Measurements from ENCODE around the gene AKAP12.
A peak's percentile ranks its signal among the peaks of the same experiment; 100 is the strongest.
"Not testable (repeated sequence)": the region's sequence is repeated elsewhere in the genome, so short reads cannot be mapped to it uniquely, and the experiment has no call there.

Gene AKAP12

DNA sequence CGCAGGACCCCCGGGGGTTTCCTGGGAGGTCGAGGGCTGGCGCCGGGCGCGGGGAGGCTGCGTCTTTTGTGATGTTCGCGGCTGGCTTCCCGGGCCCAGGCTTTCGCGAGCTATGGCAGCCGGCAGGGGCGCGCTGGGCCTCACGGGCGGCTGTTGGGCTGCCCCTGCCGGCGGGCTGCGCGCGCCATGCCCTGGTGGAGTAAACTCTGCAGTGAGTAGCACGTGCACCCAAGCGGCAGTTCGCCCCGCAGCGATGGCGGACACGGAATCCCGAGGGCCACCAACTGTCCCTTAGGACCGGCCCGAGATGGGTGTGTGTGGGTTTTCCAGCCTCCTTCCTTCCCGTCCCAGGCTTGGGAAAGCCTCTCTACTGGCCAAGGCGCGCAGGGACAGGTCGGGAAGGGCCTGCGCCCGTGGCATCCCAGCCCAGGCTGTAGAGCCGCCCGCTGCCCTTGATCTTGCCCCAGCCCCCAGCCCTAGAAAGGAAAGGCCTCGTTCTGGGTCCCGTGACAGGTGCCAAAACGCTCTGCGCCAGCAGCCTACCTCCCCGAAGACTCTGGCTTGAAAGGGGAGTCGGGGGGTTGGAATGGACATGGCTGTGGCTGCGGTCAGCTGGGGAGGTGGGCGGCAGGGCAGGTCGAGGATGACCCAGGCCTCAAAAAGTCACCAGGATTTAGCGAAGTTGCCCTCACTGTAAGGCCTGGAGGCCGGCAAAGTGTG is 101.9 kb downstream of the AKAP12 start:
- no peak for DNase-seq (ENCODE audit: low read depth in 2 of 2)

- DNase-seq (ENCODE audit: low read depth in 2 of 2): not testable (repeated sequence)
Measured at GRCh38 chr6:151342750-151343149, 103.0 kb downstream of the AKAP12 start.

GRCh38 chr6:151349651-151350270 is 110.0 kb downstream of the AKAP12 start:
- no peak for DNase-seq (ENCODE audit: low read depth in 2 of 2)

GRCh38 chr6:151350442-151351145 is 110.8 kb downstream of the AKAP12 start:
- no peak for DNase-seq (ENCODE audit: low read depth in 2 of 2)

- DNase-seq (ENCODE audit: low read depth in 2 of 2): no peak
Measured at GRCh38 chr6:151351146-151351700, 111.5 kb downstream of the AKAP12 start.

GRCh38 chr6:151351731-151352130 is 112.0 kb downstream of the AKAP12 start:
- no peak for DNase-seq (ENCODE audit: low read depth in 2 of 2)

- no peak for DNase-seq (ENCODE audit: low read depth in 2 of 2)
Measured at GRCh38 chr6:151352410-151353396, 112.9 kb downstream of the AKAP12 start.

DNA sequence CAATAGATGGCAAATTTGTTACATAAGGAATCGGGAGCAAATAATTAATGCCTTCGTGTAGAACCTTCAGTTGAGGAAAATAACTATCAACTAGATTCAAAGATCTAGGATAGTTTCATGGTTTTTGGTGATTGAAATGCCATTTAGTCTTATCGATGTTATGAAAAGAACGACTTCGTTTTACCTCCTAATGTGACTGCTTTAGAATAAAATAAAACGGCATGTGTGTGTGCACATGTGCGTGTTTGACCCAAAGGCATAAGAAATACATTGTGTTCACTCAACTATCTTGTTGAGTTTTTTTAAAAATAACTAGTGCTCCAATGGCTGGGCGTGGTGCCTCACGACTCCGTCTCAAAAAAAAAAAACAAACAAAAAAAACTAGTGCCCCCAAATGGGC is 114.0 kb downstream of the AKAP12 start:
- no peak for DNase-seq (ENCODE audit: low read depth in 2 of 2)

DNA sequence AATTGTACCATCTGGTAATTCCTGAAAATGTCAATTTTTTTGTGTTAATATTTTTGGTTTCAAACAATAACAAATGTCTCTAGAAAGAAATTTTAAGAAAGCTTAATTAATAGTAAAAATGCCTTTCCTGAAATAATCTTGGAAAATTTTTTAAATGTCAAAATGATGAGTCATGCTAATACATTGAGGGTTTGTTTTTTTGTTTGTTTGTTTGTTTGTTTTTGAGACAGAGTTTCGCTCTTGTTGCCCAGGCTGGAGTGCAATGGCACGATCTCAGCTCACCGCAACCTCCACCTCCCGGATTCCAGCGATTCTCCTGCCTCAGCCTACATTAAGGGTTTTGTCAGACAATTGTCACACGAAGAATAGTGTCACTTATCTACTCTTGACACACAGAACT is 117.2 kb downstream of the AKAP12 start:
- DNase-seq (ENCODE audit: low read depth in 2 of 2): not testable (repeated sequence)

DNA sequence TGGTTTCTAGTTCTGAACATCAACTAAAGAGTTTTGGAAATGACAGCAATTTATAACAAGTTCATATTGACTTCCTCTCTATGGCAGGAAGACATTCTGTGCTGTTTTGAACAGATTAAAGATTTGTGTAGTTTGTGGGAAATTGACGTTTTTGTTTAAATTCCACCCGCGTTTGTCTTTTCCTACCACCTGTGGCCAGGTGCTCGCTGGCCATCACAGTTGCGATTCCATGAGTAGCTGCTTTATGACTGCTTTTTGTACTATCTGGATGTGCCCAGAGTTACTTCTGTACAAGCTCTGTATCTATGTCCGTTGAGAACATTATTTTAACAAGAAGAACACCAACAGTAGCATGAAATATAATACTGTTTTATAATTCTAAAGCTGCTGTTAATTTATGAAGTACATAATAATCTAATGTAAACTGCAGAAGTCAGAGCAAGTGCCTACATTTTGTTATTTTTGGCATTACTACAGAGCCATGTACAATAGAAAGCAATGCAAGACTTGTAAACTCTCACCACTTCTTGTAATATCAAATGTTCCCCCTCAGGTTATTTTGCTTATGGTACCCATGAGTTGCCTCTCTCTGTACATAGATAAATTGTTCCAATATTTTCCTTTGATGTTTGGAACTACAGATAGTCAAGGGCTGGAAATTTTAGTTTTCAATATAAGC is 118.1 kb downstream of the AKAP12 start:
- no peak for DNase-seq (ENCODE audit: low read depth in 2 of 2)

DNA sequence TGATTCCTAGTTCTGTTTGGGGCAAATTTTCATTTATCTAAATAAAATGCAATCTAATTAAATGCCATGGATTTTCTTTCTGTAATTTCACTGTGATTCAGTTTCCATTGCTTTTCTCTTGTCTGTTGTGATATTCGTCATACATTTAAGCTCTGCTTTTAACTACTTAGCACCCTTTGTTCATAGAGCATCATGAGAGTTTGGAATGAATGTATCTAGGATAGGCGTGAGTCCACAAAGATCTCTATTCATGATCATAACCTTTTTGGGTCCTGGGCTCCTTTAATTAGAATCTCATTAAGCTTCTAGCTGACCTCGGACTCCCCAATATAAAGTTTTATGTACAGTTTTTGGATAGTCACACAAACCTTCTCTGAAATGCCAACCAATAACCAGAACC is 118.7 kb downstream of the AKAP12 start:
- no peak for DNase-seq (ENCODE audit: low read depth in 2 of 2)

DNA sequence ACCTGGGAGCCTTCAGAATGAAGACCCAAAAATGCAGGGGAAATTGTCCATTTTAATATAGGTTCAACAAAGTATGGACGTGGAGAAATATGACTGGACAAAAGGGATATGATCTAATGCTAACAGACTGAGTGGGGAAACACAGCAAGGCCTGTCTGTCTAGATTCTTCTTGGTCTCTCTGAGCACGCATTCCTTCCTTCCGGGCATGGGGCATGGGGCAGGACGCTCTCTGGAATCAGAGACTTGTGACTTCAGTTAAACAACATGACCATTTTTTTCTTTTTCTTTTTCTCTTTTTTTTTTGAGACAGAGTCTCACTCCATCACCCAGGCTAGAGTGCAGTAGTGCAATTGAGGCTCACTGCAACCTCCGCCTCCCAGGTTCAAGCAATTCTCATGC is 119.7 kb downstream of the AKAP12 start:
- DNase-seq (ENCODE audit: low read depth in 2 of 2): no peak

DNA sequence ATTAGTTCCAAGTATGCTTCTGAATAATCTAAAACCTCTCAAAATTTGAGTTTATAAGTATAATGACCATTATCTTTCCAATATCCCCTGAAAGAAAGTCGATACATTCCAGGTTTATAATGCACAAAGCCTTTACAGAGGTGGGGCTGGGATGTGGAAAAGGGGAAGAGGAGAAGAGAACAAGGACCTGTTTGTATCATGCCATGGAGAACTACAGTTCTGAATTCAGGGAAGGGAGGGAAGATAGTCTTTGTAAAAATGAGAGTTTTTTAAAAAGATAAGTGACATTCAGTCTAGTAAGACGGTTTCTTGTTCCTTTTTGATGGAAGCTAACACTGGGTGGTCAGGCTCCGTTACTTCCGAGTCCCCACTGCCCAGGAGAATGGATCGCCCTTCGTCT is 125.5 kb downstream of the AKAP12 start:
- no peak for DNase-seq (ENCODE audit: low read depth in 2 of 2)

- DNase-seq (ENCODE audit: low read depth in 2 of 2): no peak
Measured at GRCh38 chr6:151370509-151371078, 130.8 kb downstream of the AKAP12 start.

GRCh38 chr6:151372164-151372563 is 132.4 kb downstream of the AKAP12 start:
- peak in 1 of 2 donors; percentile 18 for DNase-seq (ENCODE audit: low read depth in 2 of 2)

GRCh38 chr6:151374036-151374683 is 134.4 kb downstream of the AKAP12 start:
- DNase-seq (ENCODE audit: low read depth in 2 of 2): no peak

DNA sequence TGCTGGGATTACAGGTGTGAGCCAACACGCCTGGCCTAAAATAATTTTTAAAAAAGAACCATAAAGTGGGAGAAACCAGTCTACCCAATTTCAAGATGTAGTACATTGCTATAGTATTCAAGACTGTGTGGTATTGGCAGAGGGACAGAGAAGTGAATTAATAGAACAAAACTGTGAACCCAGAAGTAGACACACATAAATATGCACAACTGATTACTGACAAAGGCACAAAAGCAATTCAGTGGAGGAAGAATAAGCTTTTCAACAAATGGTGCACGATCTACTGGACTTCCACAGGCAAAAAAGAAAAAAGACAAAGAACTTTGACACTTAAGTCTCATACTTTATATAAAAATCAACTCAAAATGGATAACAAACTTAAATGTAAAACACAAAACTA is 136.1 kb downstream of the AKAP12 start:
- no peak for DNase-seq (ENCODE audit: low read depth in 2 of 2)

GRCh38 chr6:151376440-151376839 is 136.7 kb downstream of the AKAP12 start:
- no peak for DNase-seq (ENCODE audit: low read depth in 2 of 2)

DNA sequence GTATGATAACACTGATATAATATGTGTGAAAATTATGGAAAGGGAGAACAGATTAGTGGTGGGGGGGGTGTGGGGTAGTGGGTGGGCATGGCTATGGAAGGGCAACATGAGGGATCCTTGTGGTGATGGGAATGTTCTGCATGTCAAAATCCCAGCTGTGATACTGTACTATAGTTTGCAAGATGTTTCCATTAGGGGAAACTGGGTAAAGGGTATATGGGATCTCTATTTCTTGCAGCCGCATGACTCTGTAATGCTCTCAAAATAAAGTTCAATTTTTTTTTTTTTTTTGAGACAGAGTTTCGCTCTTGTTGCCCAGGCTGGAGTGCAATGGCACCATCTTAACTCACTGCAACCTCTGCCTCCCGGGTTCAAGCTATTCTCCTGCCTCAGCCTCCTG is 137.3 kb downstream of the AKAP12 start:
- DNase-seq (ENCODE audit: low read depth in 2 of 2): no peak
